HepG2 (cell line): ENCODE data around the gene FKBP8. TPM values are rescaled to one million over a fixed set of nuclear protein-coding genes. Genes with fewer than 3 reads are reported as not detected.

ENCODE experiments used
- HNF1A ChIP-seq, 2 experiments: sonication (generic) in 1 of 2; formaldehyde crosslinking in 1 of 2; IDR thresholded peaks; 2 replicates each; pipeline versions ENCODE4 v1.4.0 to v1.6.1; 2016 to 2020; ENCODE audit warnings: borderline replicate concordance in 1 of 2, low read depth in 1 of 2, mild to moderate bottlenecking in 1 of 2, missing genetic modification reagents in 1 of 2
- MAFK ChIP-seq, 2 experiments: IDR thresholded peaks in 1 of 2; conservative IDR thresholded peaks in 1 of 2; 2 replicates each; pipeline ENCODE4 v1.6.1; 2011; ENCODE audit warnings: improper control_type of control experiment in 2 of 2, low read length in 2 of 2
- MED8 ChIP-seq: sonication (generic); formaldehyde crosslinking; IDR thresholded peaks from 2 replicates; pipeline ENCODE4 v1.8.1; 2023; ENCODE audit warnings: mild to moderate bottlenecking, missing genetic modification reagents; ENCODE audit not compliant: insufficient replicate concordance
- PBX3 ChIP-seq: sonication (generic); formaldehyde crosslinking; IDR thresholded peaks from 2 replicates; pipeline ENCODE4 v1.8.1; 2023; ENCODE audit warnings: missing genetic modification reagents, inconsistent platforms, borderline replicate concordance
- POGZ ChIP-seq: sonication (generic); formaldehyde crosslinking; IDR thresholded peaks from 2 replicates; pipeline ENCODE4 v1.4.0; 2020; ENCODE audit warnings: mild to moderate bottlenecking, missing genetic modification reagents
- REL ChIP-seq: sonication (generic); formaldehyde crosslinking; conservative IDR thresholded peaks from 2 replicates; pipeline ENCODE4 v1.8.0; 2022; ENCODE audit warnings: mild to moderate bottlenecking, missing genetic modification reagents, moderate library complexity
- SAFB2 ChIP-seq: sonication (generic); formaldehyde crosslinking; IDR thresholded peaks from 2 replicates; pipeline ENCODE4 v1.5.1; 2020; ENCODE audit warnings: missing genetic modification reagents, low read depth, mild to moderate bottlenecking, borderline replicate concordance
- ZNF780A ChIP-seq: sonication (generic); formaldehyde crosslinking; IDR thresholded peaks from 2 replicates; pipeline ENCODE4 v1.8.0; 2022; ENCODE audit warnings: mild to moderate bottlenecking, missing genetic modification reagents, moderate library complexity
- ZNF850 ChIP-seq: sonication (generic); formaldehyde crosslinking; conservative IDR thresholded peaks from 2 replicates; pipeline ENCODE4 v1.9.0; 2021; ENCODE audit warnings: mild to moderate bottlenecking, missing genetic modification reagents
- polyA plus RNA-seq, 8 experiments: library from polyadenylated mRNA; depleted of rRNA in 3 of 8; stranded (reverse) in 7 of 8; unstranded in 1 of 8; fragments of >200 nt; fragmentation: Illumina TruSeq in 4 of 8; extraction: Trizol in 4 of 8; gene quantifications; 2 replicates each; pipeline versions ENCODE4 v1.2.1 to v1.2.3, GENCODE V29; 2011 to 2016; ENCODE audit warnings: low read depth in 4 of 8, missing spikeins in 1 of 8, mixed read lengths in 1 of 8; ENCODE audit not compliant: insufficient read depth in 1 of 8
- total RNA-seq, 5 experiments: library from RNA; depleted of rRNA; stranded (reverse); fragments of >200 nt; fragmentation: Illumina TruSeq; extraction: Trizol; gene quantifications; 2 replicates each; pipeline ENCODE4 v1.2.3, GENCODE V29; 2016; ENCODE audit warnings: low read depth in 1 of 5
- TF ChIP-seq, protein P1 (sequence below): sonication (generic); formaldehyde crosslinking; IDR thresholded peaks from 2 replicates; pipeline ENCODE4 v1.9.0; 2022; ENCODE audit warnings: missing genetic modification reagents, mild to moderate bottlenecking, borderline replicate concordance
- TF ChIP-seq, protein P2 (sequence below), 2 experiments: fragments of 450-650 bp in 1 of 2; sonication (generic) in 1 of 2; formaldehyde crosslinking in 1 of 2; IDR thresholded peaks; 2 replicates each; pipeline versions ENCODE4 v1.6.1 to v1.8.0; 2016 to 2022; ENCODE audit warnings: antibody characterized with exemption in 1 of 2, mild to moderate bottlenecking in 1 of 2, missing genetic modification reagents in 1 of 2

Gene FKBP8
- total and polyA plus RNA-seq, 2 of the 13 experiments (the other 11 are each of a cell fraction or from before 2014, with no cell fraction given), result 81.7 to 93.9 TPM

GRCh38 chr19:18521692-18522123, 21.7 kb downstream of the FKBP8 start, which contains the start of gene ELL (continued):
- no peak for TF ChIP-seq HNF1A (IDR thresholded peaks at IDR 0.05; ENCODE audit: low read depth)
- peak; percentile 58 for TF ChIP-seq HNF1A (CRISPR knock-in tag; IDR thresholded peaks at IDR 0.05; ENCODE audit: borderline replicate concordance)
- TF ChIP-seq MAFK (conservative IDR thresholded peaks at IDR 0.05 in 1 of 2, IDR thresholded peaks at IDR 0.05 in 1 of 2; ENCODE audit: low read length in 2 of 2), result no peak
- no peak for TF ChIP-seq MED8
- TF ChIP-seq, protein P1, sequence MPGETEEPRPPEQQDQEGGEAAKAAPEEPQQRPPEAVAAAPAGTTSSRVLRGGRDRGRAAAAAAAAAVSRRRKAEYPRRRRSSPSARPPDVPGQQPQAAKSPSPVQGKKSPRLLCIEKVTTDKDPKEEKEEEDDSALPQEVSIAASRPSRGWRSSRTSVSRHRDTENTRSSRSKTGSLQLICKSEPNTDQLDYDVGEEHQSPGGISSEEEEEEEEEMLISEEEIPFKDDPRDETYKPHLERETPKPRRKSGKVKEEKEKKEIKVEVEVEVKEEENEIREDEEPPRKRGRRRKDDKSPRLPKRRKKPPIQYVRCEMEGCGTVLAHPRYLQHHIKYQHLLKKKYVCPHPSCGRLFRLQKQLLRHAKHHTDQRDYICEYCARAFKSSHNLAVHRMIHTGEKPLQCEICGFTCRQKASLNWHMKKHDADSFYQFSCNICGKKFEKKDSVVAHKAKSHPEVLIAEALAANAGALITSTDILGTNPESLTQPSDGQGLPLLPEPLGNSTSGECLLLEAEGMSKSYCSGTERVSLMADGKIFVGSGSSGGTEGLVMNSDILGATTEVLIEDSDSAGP (CRISPR knock-in tag), result peak; percentile 45; the same call in 1 of the 2 replicates
- TF ChIP-seq ZNF780A (CRISPR knock-in tag), result 0 out of 2 replicates have a peak, but pooled peaks have one; percentile 44
- TF ChIP-seq ZNF850 (CRISPR knock-in tag), result no peak
- TF ChIP-seq POGZ (CRISPR knock-in tag), result no peak
- TF ChIP-seq SAFB2 (CRISPR knock-in tag), result no peak
- 0 out of 2 replicates have a peak, but pooled peaks have one; percentile 49 for TF ChIP-seq REL (CRISPR knock-in tag)
- TF ChIP-seq, protein P2, sequence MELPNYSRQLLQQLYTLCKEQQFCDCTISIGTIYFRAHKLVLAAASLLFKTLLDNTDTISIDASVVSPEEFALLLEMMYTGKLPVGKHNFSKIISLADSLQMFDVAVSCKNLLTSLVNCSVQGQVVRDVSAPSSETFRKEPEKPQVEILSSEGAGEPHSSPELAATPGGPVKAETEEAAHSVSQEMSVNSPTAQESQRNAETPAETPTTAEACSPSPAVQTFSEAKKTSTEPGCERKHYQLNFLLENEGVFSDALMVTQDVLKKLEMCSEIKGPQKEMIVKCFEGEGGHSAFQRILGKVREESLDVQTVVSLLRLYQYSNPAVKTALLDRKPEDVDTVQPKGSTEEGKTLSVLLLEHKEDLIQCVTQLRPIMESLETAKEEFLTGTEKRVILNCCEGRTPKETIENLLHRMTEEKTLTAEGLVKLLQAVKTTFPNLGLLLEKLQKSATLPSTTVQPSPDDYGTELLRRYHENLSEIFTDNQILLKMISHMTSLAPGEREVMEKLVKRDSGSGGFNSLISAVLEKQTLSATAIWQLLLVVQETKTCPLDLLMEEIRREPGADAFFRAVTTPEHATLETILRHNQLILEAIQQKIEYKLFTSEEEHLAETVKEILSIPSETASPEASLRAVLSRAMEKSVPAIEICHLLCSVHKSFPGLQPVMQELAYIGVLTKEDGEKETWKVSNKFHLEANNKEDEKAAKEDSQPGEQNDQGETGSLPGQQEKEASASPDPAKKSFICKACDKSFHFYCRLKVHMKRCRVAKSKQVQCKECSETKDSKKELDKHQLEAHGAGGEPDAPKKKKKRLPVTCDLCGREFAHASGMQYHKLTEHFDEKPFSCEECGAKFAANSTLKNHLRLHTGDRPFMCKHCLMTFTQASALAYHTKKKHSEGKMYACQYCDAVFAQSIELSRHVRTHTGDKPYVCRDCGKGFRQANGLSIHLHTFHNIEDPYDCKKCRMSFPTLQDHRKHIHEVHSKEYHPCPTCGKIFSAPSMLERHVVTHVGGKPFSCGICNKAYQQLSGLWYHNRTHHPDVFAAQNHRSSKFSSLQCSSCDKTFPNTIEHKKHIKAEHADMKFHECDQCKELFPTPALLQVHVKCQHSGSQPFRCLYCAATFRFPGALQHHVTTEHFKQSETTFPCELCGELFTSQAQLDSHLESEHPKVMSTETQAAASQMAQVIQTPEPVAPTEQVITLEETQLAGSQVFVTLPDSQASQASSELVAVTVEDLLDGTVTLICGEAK (IDR thresholded peaks at IDR 0.05), result no peak
- TF ChIP-seq, protein P2 (CRISPR knock-in tag; IDR thresholded peaks at IDR 0.05), result peak; percentile 40; the same call in 1 of the 2 replicates
- no peak for TF ChIP-seq PBX3 (CRISPR knock-in tag)
